GM18951 (cell line): ENCODE measurements around the gene EXOC2.

Experiments used
- POLR2A ChIP-seq: IDR thresholded peaks from 4 replicates; pipeline ENCODE4 v1.6.1; 2011; ENCODE audit warnings: mild to moderate bottlenecking; ENCODE audit not compliant: insufficient read length, insufficient read depth; ENCODE audit errors: extremely low read depth
- in situ Hi-C: fragments of 300-500 bp; cut with MboI; formaldehyde crosslinking; loops from one replicate; pipeline ENCODE4 v1.12.0; 2022; ENCODE audit warnings: low sequenced_read_pairs, mixed read lengths, inconsistent platforms; ENCODE audit not compliant: unreplicated experiment

EXOC2 gene

GRCh38 chr6:524803-525202 lies 168.1 kb downstream of the EXOC2 start:
- TF ChIP-seq POLR2A: no peak
- in situ Hi-C loops: no loop called here

- TF ChIP-seq POLR2A: no peak
- in situ Hi-C loops: no loop called here
Observed at GRCh38 chr6:520820-521219, 172.1 kb downstream of the EXOC2 start.

DNA sequence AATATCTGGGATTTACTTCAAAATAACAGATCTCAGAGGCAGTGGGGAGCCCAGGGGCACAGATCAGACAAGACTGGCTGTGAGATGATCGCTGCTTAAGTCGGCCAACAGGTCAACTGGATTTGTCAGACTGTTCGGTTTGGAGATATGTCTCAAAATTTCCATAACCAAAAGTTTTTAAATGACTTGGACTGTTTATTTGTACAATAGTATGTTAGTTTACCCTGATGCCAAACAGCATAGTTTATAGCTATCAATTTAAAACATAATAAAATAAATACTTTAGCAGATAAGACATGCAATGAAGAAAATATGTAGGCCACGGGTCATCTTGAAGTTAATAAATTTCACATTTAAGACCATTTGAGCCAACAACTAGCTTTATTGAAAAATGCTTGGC lies 174.7 kb downstream of the EXOC2 start:
- in situ Hi-C loops: no loop called here
- TF ChIP-seq POLR2A: no peak

DNA sequence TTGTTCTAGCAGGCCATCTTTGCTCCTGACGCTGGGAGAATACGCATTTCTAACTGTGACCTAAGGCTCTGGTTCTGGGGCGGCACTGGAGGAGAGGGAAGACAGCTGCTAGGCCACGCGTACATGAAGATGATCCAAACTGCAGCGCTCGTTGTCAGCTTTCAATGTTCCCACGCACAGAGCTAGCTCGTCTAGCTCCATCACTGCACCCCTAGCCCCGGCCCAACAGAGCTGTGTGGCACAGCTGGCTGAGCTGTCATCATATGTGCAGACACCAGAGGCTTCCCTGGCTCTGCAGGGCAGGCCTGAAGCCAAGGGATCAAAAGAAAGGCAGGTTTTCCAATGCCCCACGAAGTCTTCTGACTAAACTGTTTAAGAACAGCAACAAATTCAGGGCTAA lies 176.7 kb downstream of the EXOC2 start:
- in situ Hi-C loops: no loop called here

DNA sequence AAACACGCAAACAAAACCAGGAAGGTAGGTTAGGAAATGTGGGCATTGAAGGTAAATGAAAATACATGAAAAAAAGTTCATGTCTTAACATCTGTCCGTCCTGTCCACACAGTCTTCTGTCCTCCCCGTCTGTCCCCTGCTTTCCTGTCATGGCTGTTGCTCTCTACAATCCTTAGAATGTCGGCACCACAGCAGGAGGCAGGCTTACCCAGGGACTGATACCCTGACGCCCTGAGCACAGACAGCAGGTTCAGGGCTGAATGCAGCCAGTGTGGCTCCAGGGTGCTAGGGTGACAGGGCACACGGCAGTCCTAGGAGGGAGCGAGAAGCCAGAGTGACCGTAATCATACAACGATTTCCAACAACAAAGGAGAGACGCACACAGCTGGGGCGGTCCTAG lies 177.7 kb downstream of the EXOC2 start:
- in situ Hi-C loops: no loop called here
- no peak for TF ChIP-seq POLR2A

More for the DNA sequence above, 176.7 kb downstream of the EXOC2 start:
- no peak for TF ChIP-seq POLR2A

- in situ Hi-C loops: no loop called here
- TF ChIP-seq POLR2A: no peak
Observed at GRCh38 chr6:514396-514978, 178.5 kb downstream of the EXOC2 start.

GRCh38 chr6:513961-514360 lies 179.0 kb downstream of the EXOC2 start:
- in situ Hi-C loops: no loop called here
- no peak for TF ChIP-seq POLR2A

GRCh38 chr6:513058-513457 lies 179.9 kb downstream of the EXOC2 start:
- TF ChIP-seq POLR2A: no peak
- in situ Hi-C loops: no loop called here

GRCh38 chr6:511488-512137 lies 181.3 kb downstream of the EXOC2 start:
- no peak for TF ChIP-seq POLR2A
- in situ Hi-C loops: no loop called here

DNA sequence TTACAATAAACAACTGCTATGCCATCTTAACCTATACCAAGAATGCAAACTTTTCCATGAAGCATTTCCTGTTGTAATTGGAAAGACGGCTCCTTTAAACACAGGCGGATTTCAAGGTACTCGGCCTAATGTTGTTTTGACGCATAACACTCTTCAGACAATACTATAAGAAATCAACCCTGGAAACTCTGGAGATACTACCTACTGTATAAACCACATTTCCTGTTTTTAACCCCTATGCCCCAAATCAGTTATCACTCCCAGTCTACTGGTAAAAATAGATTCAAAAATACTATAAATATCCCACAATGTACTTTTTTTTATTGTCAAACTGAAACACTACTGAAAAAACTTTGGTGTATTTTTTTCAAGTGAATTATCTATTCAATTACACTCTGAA lies 183.3 kb downstream of the EXOC2 start:
- in situ Hi-C loops: no loop called here

GRCh38 chr6:508614-509013 lies 184.3 kb downstream of the EXOC2 start:
- no peak for TF ChIP-seq POLR2A
- in situ Hi-C loops: no loop called here

More for the DNA sequence above, 183.3 kb downstream of the EXOC2 start:
- TF ChIP-seq POLR2A: no peak

DNA sequence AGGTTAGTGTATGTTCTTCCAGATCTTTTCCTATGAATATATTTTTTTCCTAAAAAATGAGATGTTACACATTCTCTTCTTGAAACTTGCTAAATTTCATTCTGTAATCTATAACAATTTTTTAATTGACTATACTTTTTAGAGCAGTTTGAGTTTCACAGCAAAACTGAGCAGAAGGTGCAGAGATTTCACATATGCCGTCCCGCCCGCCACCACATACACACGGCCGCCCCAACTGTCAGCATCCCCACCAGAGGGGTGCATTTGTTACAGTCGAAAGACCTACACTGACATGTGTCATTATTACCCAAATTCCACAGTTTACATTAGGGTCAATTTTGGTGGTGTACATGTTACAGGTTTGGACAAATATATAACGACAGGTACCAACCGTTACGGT lies 184.9 kb downstream of the EXOC2 start:
- TF ChIP-seq POLR2A: no peak
- in situ Hi-C loops: no loop called here

- in situ Hi-C loops: no loop called here
- TF ChIP-seq POLR2A: no peak
Observed at GRCh38 chr6:506920-507622, 185.9 kb downstream of the EXOC2 start.

DNA sequence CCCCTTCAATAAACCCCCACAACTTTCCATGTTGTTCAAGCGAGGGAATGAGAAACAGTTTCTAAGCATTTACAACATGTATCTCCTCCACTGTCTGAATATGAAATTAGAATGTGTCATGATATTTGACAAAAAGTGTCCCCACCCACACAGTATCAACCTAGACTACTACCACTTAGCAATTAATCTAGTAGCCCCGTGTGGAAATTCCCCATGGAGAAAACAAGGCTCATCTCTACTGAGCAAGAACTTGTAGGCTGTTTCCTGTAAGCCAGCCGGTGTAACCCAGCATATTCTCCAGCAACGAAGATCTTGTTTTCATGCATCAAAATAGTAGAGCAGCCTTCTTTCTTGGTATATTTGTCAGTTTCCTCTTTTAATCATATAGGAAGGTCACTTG lies 186.4 kb downstream of the EXOC2 start:
- TF ChIP-seq POLR2A: no peak
- in situ Hi-C loops: no loop called here
